Parathyroid adenoma (tissue), 2 donors: ENCODE measurements around the gene SPEN.

Experiments
- H2AFZ ChIP-seq: fragments of 300-600 bp; sonication (generic); one replicate; pipeline ENCODE4 v1.7.0; 2017; ENCODE audit warnings: antibody characterized with exemption, mild to moderate bottlenecking
- H3K27ac ChIP-seq: fragments of 300-600 bp; sonication (generic); one replicate; pipeline ENCODE4 v1.7.0; 2017
- H3K27me3 ChIP-seq: fragments of 300-600 bp; sonication (generic); one replicate; pipeline ENCODE4 v1.7.0; 2017; ENCODE audit warnings: low read length; ENCODE audit not compliant: control insufficient read depth, insufficient read depth
- H3K36me3 ChIP-seq: fragments of 300-600 bp; sonication (generic); one replicate; pipeline ENCODE4 v1.7.0; 2017; ENCODE audit warnings: low read length; ENCODE audit not compliant: control insufficient read depth, insufficient read depth
- H3K4me1 ChIP-seq: fragments of 300-600 bp; sonication (generic); one replicate; pipeline ENCODE4 v1.7.0; 2017; ENCODE audit warnings: control low read depth
- H3K4me2 ChIP-seq: fragments of 300-600 bp; sonication (generic); one replicate; pipeline ENCODE4 v1.7.0; 2017; ENCODE audit warnings: low read length
- H3K4me3 ChIP-seq: fragments of 300-600 bp; sonication (generic); one replicate; pipeline ENCODE4 v1.7.0; 2017; ENCODE audit warnings: low read depth, low read length
- H3K79me2 ChIP-seq: fragments of 300-600 bp; sonication (generic); one replicate; pipeline ENCODE4 v1.7.0; 2017; ENCODE audit warnings: control low read depth
- H3K9ac ChIP-seq: fragments of 300-600 bp; sonication (generic); one replicate; pipeline ENCODE4 v1.7.0; 2017; ENCODE audit warnings: mild to moderate bottlenecking
- H3K9me3 ChIP-seq: fragments of 300-600 bp; sonication (generic); one replicate; pipeline ENCODE4 v1.7.0; 2017; ENCODE audit warnings: low read length; ENCODE audit not compliant: control insufficient read depth
- CTCF ChIP-seq: fragments of 300-600 bp; sonication (generic); IDR thresholded peaks from one replicate; pipeline ENCODE4 v1.7.0; 2017; ENCODE audit warnings: antibody characterized with exemption, mild to moderate bottlenecking
- donor health status: primary hyperparathyroidism.

The SPEN gene

GRCh38 chr1:15940110-15941043 is 92.9 kb downstream of the SPEN start:
- Histone ChIP-seq H3K79me2 (peaks cover 3% of the 10 kb centered on the region), H3K4me2 (no peak overlapping the region), H3K9ac (no peak overlapping the region), H3K9me3 (no peaks in the 10 kb centered on the region), H3K36me3 (no peaks in the 10 kb centered on the region), H3K4me1 (peaks cover 6% of the 10 kb centered on the region), H3K27me3 (no peaks in the 10 kb centered on the region), H3K4me3 (no peak overlapping the region), H3K27ac (no peak overlapping the region), H2AFZ (no peak overlapping the region)
- no peak for TF ChIP-seq CTCF

- Histone ChIP-seq H3K27ac (no peak overlapping the region), H3K4me1 (peaks cover 6% of the 10 kb centered on the region), H3K36me3 (no peaks in the 10 kb centered on the region), H3K9me3 (no peaks in the 10 kb centered on the region), H3K27me3 (no peaks in the 10 kb centered on the region), H3K9ac (no peak overlapping the region), H3K79me2 (peaks cover 3% of the 10 kb centered on the region), H3K4me3 (no peak overlapping the region), H2AFZ (no peak overlapping the region), H3K4me2 (no peak overlapping the region)
- TF ChIP-seq CTCF: no peak
Measured at GRCh38 chr1:15941044-15941840, 93.7 kb downstream of the SPEN start.

- no peak for TF ChIP-seq CTCF
- Histone ChIP-seq H3K79me2 (peaks cover 3% of the 10 kb centered on the region), H3K36me3 (no peaks in the 10 kb centered on the region), H3K4me2 (no peak overlapping the region), H3K4me3 (no peak overlapping the region), H3K9me3 (no peaks in the 10 kb centered on the region), H3K9ac (no peak overlapping the region), H2AFZ (no peak overlapping the region), H3K4me1 (peaks cover 6% of the 10 kb centered on the region), H3K27ac (no peak overlapping the region), H3K27me3 (no peaks in the 10 kb centered on the region)
Measured at GRCh38 chr1:15941899-15942660, 94.6 kb downstream of the SPEN start.

- H2AFZ ChIP-seq: no peak overlapping the region
- H3K9me3 ChIP-seq: no peaks in the 10 kb centered on the region
- no peak for TF ChIP-seq CTCF
- H3K4me1 ChIP-seq: peaks cover 6% of the 10 kb centered on the region
- no peaks in the 10 kb centered on the region for H3K27me3 ChIP-seq
- no peak overlapping the region for H3K27ac ChIP-seq
- no peak overlapping the region for H3K4me2 ChIP-seq
- no peaks in the 10 kb centered on the region for H3K36me3 ChIP-seq
- H3K9ac ChIP-seq: no peak overlapping the region
- no peak overlapping the region for H3K4me3 ChIP-seq
- H3K79me2 ChIP-seq: peaks cover 3% of the 10 kb centered on the region
Measured at GRCh38 chr1:15942661-15943327, 95.3 kb downstream of the SPEN start.
